Adrenal gland (tissue), 5 donors: ENCODE measurements around the gene EXOC4.

Experiments used
- POLR2A ChIP-seq, 2 donors: fragments of 450-650 bp; IDR thresholded peaks; one replicate each; pipeline ENCODE4 v1.6.1; 2017; ENCODE audit warnings: antibody characterized with exemption in 2 of 2, mild to moderate bottlenecking in 2 of 2, moderate library complexity in 1 of 2
- TF ChIP-seq, protein P1 (sequence below), 6 experiments: fragments of 450-650 bp in 4 of 6; fragments of 200-600 bp in 2 of 6; sonication (generic) in 1 of 6; IDR thresholded peaks; 1 replicate in 5 of 6; 2 replicates in 1 of 6; pipeline versions ENCODE4 v1.5.1 to v1.8.0; 2016 to 2021; ENCODE audit warnings: antibody characterized with exemption in 6 of 6, mild to moderate bottlenecking in 2 of 6, moderate library complexity in 1 of 6
- donor health status: DM: no; HTN: no; CAD: no.

- no peak for TF ChIP-seq POLR2A (IDR thresholded peaks at IDR 0.05)
- TF ChIP-seq, protein P1, sequence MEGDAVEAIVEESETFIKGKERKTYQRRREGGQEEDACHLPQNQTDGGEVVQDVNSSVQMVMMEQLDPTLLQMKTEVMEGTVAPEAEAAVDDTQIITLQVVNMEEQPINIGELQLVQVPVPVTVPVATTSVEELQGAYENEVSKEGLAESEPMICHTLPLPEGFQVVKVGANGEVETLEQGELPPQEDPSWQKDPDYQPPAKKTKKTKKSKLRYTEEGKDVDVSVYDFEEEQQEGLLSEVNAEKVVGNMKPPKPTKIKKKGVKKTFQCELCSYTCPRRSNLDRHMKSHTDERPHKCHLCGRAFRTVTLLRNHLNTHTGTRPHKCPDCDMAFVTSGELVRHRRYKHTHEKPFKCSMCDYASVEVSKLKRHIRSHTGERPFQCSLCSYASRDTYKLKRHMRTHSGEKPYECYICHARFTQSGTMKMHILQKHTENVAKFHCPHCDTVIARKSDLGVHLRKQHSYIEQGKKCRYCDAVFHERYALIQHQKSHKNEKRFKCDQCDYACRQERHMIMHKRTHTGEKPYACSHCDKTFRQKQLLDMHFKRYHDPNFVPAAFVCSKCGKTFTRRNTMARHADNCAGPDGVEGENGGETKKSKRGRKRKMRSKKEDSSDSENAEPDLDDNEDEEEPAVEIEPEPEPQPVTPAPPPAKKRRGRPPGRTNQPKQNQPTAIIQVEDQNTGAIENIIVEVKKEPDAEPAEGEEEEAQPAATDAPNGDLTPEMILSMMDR (IDR thresholded peaks at IDR 0.05) = no peak
These were observed 320.0 kb downstream of the EXOC4 start for GRCh38 chr7:133572843-133573242.
